Measurements from ENCODE around the gene CNTFR. TPM values are rescaled to one million over a fixed set of nuclear protein-coding genes. Genes with fewer than 3 reads are reported as not detected.
A peak's percentile ranks its signal among the peaks of the same experiment; 100 is the strongest.

Gene CNTFR
- total and polyA plus RNA-seq, 2 donors (not counting 1 experiment from before 2014, with no cell fraction given) = not detected

DNA sequence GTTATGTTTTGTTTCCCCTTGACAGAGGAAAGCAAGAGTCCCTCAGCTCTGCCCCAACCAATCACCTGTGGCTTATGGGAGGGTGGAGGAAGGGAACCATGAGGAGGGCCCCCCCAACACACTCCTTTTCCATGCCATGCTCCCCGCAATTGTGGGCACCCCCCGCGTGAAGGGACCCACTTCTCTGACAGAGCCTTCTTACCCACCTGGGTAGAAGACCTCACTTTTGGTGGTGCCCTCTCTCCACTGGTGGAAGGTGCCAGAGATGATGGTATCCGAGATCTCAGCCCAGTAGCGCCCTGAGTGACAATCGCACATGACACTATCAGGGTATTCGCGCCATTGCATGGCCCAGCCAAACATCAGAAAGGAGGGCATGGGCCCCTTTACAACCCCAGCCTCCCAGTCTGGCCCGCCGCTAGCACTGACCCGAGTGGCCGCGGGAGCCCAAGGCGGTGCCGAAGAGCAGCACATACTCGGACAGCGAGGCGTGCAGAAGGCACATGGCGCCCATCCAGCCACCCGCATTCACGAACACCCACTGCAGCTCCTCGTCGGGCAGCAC, 47.3 kb upstream of the CNTFR start:
- 11% methylated on average over 20 of the region's 23 CpGs for WGBS (ENCODE audit: insufficient coverage)
- peak overlapping the region; percentile 28 to 69 for H3K27ac ChIP-seq (ENCODE audit: low read length in 2 of 2)

DNA sequence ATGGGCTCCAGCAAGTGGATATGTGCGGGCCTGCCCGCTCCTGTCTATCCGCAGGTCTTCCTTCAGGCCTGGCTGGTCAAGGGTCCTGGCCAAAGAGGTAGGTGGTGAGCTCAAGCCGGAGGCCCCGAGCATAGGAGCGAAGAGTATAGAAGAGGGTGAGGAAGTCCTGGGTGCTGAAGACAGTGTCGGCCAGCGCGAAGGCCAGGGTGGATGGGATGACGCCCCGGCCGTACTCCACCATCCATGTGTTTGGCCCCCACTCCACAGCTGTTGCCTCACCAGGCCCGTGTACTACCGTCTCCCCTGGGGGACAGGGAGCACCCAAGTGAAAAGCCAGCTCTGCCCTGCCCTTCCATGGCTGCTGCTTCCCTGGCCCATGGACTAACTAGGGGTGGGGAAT, 46.0 kb upstream of the CNTFR start:
- Histone ChIP-seq H3K27me3 (replicated peaks in 1 of 4; ENCODE audit: control extremely low read depth in 1 of 4, control insufficient read depth in 3 of 4, insufficient read depth in 4 of 4, low read length in 3 of 4) (peaks cover 0 to 4% (median 0%) of the 10 kb centered on the region in 4 experiments), H3K79me2 (ENCODE audit: control insufficient read depth, insufficient read depth, low read length) (peaks cover 26% of the 10 kb centered on the region), H3K27ac (ENCODE audit: low read length in 2 of 2) (no peak overlapping the region), H3K4me1 (ENCODE audit: control insufficient read depth in 2 of 2, insufficient read depth in 2 of 2, low read length in 2 of 2) (peaks cover 16 to 32% of the 10 kb centered on the region in 2 donors), H4K20me1 (ENCODE audit: control insufficient read depth, insufficient read depth, low read length, poor library complexity, severe bottlenecking) (peaks cover 16% of the 10 kb centered on the region), H3K36me3 (replicated peaks in 1 of 2; ENCODE audit: control extremely low read depth in 1 of 2, control insufficient read depth in 1 of 2, extremely low read depth in 1 of 2, insufficient read depth in 2 of 2, low read length in 1 of 2) (peaks cover 0 to 3% of the 10 kb centered on the region in 2 experiments), H3K9ac (ENCODE audit: low read length) (no peak overlapping the region), H3K9me3 (ENCODE audit: control extremely low read depth in 1 of 3, control insufficient read depth in 2 of 3, insufficient read depth in 1 of 3, low read length in 2 of 3) (no peaks in the 10 kb centered on the region), H3K4me2 (replicated peaks; ENCODE audit: low read depth, low read length, poor library complexity, severe bottlenecking) (peak overlapping the region; percentile 17), H3K4me3 (ENCODE audit: control extremely low read depth in 1 of 5, extremely low read depth in 1 of 5, insufficient read depth in 1 of 5, low read depth in 2 of 5, low read length in 4 of 5) (no peak overlapping the region), H2AFZ (ENCODE audit: insufficient read depth, low read depth, low read length, poor library complexity, severe bottlenecking) (no peak overlapping the region)
- peak overlapping the region; percentile 41 for H3K27ac Mint-ChIP-seq
- no peaks in the 10 kb centered on the region for H3K9me3 Mint-ChIP-seq (ENCODE audit: insufficient read depth)
- intact Hi-C loops (cut with micrococcal nuclease) = no loop called here
- H3K4me3 Mint-ChIP-seq = peak overlapping the region; percentile 66
- TF ChIP-seq EZH2 (IDR thresholded peaks at IDR 0.05; ENCODE audit: borderline replicate concordance, insufficient read depth, low read depth, low read length, poor library complexity, severe bottlenecking) = no peak
- TF ChIP-seq, protein P1, sequence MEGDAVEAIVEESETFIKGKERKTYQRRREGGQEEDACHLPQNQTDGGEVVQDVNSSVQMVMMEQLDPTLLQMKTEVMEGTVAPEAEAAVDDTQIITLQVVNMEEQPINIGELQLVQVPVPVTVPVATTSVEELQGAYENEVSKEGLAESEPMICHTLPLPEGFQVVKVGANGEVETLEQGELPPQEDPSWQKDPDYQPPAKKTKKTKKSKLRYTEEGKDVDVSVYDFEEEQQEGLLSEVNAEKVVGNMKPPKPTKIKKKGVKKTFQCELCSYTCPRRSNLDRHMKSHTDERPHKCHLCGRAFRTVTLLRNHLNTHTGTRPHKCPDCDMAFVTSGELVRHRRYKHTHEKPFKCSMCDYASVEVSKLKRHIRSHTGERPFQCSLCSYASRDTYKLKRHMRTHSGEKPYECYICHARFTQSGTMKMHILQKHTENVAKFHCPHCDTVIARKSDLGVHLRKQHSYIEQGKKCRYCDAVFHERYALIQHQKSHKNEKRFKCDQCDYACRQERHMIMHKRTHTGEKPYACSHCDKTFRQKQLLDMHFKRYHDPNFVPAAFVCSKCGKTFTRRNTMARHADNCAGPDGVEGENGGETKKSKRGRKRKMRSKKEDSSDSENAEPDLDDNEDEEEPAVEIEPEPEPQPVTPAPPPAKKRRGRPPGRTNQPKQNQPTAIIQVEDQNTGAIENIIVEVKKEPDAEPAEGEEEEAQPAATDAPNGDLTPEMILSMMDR (IDR thresholded peaks at IDR 0.05) = no peak
- 88% methylated on average over 8 of the region's 14 CpGs for WGBS (ENCODE audit: insufficient coverage)
- peaks cover 30% of the 10 kb centered on the region for H3K4me1 Mint-ChIP-seq
- no peak for ATAC-seq (ENCODE audit: low read depth)
- no peak for DNase-seq
- peaks cover 3% of the 10 kb centered on the region for H3K27me3 Mint-ChIP-seq
- POLR2A ChIA-PET = no interaction called here
- CTCF ChIA-PET = interaction anchor here (1.2 to 8.4 kb wide), 12 partner anchors 12 to 302 kb away, joined by 3 to 150 read pairs (median 15); partner anchors contain the start of genes DCTN3, GALT and RPP25L

More for the DNA sequence above, 47.3 kb upstream of the CNTFR start:
- Histone ChIP-seq H4K20me1 (ENCODE audit: control insufficient read depth, insufficient read depth, low read length, poor library complexity, severe bottlenecking) (peaks cover 16% of the 10 kb centered on the region), H3K27me3 (replicated peaks in 1 of 4; ENCODE audit: control extremely low read depth in 1 of 4, control insufficient read depth in 3 of 4, insufficient read depth in 4 of 4, low read length in 3 of 4) (no peaks in the 10 kb centered on the region), H2AFZ (ENCODE audit: insufficient read depth, low read depth, low read length, poor library complexity, severe bottlenecking) (peak overlapping the region; percentile 92), H3K9me3 (ENCODE audit: control extremely low read depth in 1 of 3, control insufficient read depth in 2 of 3, insufficient read depth in 1 of 3, low read length in 2 of 3) (no peaks in the 10 kb centered on the region), H3K36me3 (replicated peaks in 1 of 2; ENCODE audit: control extremely low read depth in 1 of 2, control insufficient read depth in 1 of 2, extremely low read depth in 1 of 2, insufficient read depth in 2 of 2, low read length in 1 of 2) (peaks cover 0 to 3% of the 10 kb centered on the region in 2 experiments), H3K4me3 (ENCODE audit: control extremely low read depth in 1 of 5, extremely low read depth in 1 of 5, insufficient read depth in 1 of 5, low read depth in 2 of 5, low read length in 4 of 5) (peak overlapping the region; percentile 3 to 80 (median 63)), H3K4me1 (ENCODE audit: control insufficient read depth in 2 of 2, insufficient read depth in 2 of 2, low read length in 2 of 2) (peaks cover 16 to 32% of the 10 kb centered on the region in 2 donors), H3K9ac (ENCODE audit: low read length) (peak overlapping the region; percentile 79), H3K79me2 (ENCODE audit: control insufficient read depth, insufficient read depth, low read length) (peaks cover 26% of the 10 kb centered on the region), H3K4me2 (replicated peaks; ENCODE audit: low read depth, low read length, poor library complexity, severe bottlenecking) (peak overlapping the region; percentile 95)
- DNase-seq (no peak), ATAC-seq (ENCODE audit: low read depth) (no peak)
- H3K27ac Mint-ChIP-seq = peak overlapping the region; percentile 61
- no peaks in the 10 kb centered on the region for H3K27me3 Mint-ChIP-seq
- peaks cover 30% of the 10 kb centered on the region for H3K4me1 Mint-ChIP-seq
- H3K9me3 Mint-ChIP-seq (ENCODE audit: insufficient read depth) = no peaks in the 10 kb centered on the region
- POLR2A ChIA-PET = interaction anchor here (0.6 to 2.8 kb wide), 7 partner anchors 10 to 624 kb away, joined by 4 to 31 read pairs (median 10); partner anchors contain the start of genes DCTN3, GALT and RPP25L
- TF ChIP-seq EZH2 (IDR thresholded peaks at IDR 0.05; ENCODE audit: borderline replicate concordance, insufficient read depth, low read depth, low read length, poor library complexity, severe bottlenecking) = no peak
- TF ChIP-seq, protein P1 (IDR thresholded peaks at IDR 0.05) = no peak
- CTCF ChIA-PET = interaction anchor here (0.7 to 8.4 kb wide), 9 partner anchors 7 to 508 kb away, joined by 3 to 150 read pairs (median 5); partner anchors contain the start of genes DCTN3, GALT and RPP25L
- intact Hi-C loops (cut with micrococcal nuclease) = loop anchor here (1.0 to 2.0 kb wide), 7 partner anchors 9 to 260 kb away; partner anchors contain the start of genes DCTN3, DNAI1, FAM219A and GALT
- H3K4me3 Mint-ChIP-seq = peak overlapping the region; percentile 92

Data from B cell (primary cell).